Measurements from ENCODE around the gene VTI1A. TPM values are rescaled to one million over a fixed set of nuclear protein-coding genes. Genes with fewer than 3 reads are reported as not detected.

VTI1A gene
- total and polyA plus RNA-seq, 2 of the 8 experiments (the other 6 are each of a cell fraction or from before 2014, with no cell fraction given) = 6.0 to 20.0 TPM

DNA sequence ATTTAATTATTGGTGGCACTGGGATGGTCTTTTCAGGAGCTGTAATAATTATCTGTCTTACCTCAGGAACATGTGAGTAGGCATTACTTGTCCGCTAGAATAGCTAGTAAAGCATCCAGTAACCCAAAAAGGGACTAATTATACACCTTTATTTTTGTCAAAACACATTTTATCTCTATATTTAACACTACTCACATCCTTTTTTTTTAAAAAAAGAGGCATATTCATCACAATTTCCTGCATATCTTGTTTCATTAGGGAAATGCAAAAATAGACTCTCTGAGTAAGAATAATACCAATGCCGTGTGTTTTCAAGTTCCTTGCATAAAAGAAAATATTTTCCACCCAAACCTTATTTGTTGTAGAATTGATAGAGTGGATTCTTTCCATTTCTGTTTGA lies 99.5 kb downstream of the VTI1A start:
- Histone ChIP-seq H3K79me2 (ENCODE audit: control insufficient read depth in 1 of 2, insufficient read depth in 2 of 2, low read length in 2 of 2) (no peaks in the 10 kb centered on the region), H2AK5ac (ENCODE audit: low read depth, low read length) (no peak overlapping the region), H4K5ac (ENCODE audit: insufficient read length, low read depth, low read length) (no peak overlapping the region), H4K8ac (ENCODE audit: extremely low read depth, insufficient read depth, low read length) (no peak overlapping the region), H2BK12ac (ENCODE audit: low read depth, low read length) (no peak overlapping the region), H2BK20ac (ENCODE audit: low read length) (no peak overlapping the region), H3K56ac (replicated peaks; ENCODE audit: insufficient read length, low read depth, low read length) (no peak overlapping the region), H3K27ac (ENCODE audit: low read depth, low read length) (no peak overlapping the region), H3K9me3 (ENCODE audit: insufficient read depth in 2 of 2, low read depth in 1 of 2, low read length in 1 of 2) (no peaks in the 10 kb centered on the region), H3K23ac (ENCODE audit: insufficient read length) (no peak overlapping the region), H3K18ac (ENCODE audit: extremely low read depth, low read length) (no peak overlapping the region), H3K4me3 (ENCODE audit: extremely low read depth in 1 of 4, insufficient read depth in 2 of 4, low read depth in 3 of 4, low read length in 4 of 4) (no peak overlapping the region), H3K79me1 (ENCODE audit: low read depth, low read length) (no peaks in the 10 kb centered on the region), H3K23me2 (ENCODE audit: low read depth, low read length) (no peaks in the 10 kb centered on the region), H3K36me3 (ENCODE audit: control insufficient read depth in 2 of 4, insufficient read depth in 4 of 4, low read length in 3 of 4) (no peaks in the 10 kb centered on the region), H3K14ac (ENCODE audit: insufficient read length) (no peak overlapping the region), H2BK15ac (ENCODE audit: low read length) (no peak overlapping the region), H3K4ac (replicated peaks; ENCODE audit: insufficient read length, low read depth, low read length) (no peak overlapping the region), H2BK5ac (ENCODE audit: low read depth, low read length) (no peak overlapping the region), H4K20me1 (replicated peaks in 1 of 2; ENCODE audit: control insufficient read depth in 1 of 2, insufficient read depth in 2 of 2, low read length in 2 of 2) (no peaks in the 10 kb centered on the region), H2AFZ (ENCODE audit: low read length) (no peak overlapping the region), H4K91ac (replicated peaks; ENCODE audit: insufficient read length, low read length) (no peak overlapping the region), H2BK120ac (replicated peaks; ENCODE audit: low read depth, low read length) (no peak overlapping the region), H3K4me2 (ENCODE audit: insufficient read depth in 1 of 2, low read depth in 2 of 2, low read length in 2 of 2) (no peak overlapping the region), H3K4me1 (replicated peaks in 1 of 4; ENCODE audit: control insufficient read depth in 3 of 4, insufficient read depth in 4 of 4, low read length in 3 of 4) (no peaks in the 10 kb centered on the region), H3K9ac (replicated peaks in 1 of 4; ENCODE audit: extremely low read depth in 1 of 4, low read depth in 3 of 4, low read length in 3 of 4) (no peak overlapping the region), H3K27me3 (replicated peaks in 1 of 4; ENCODE audit: control insufficient read depth in 3 of 4, extremely low read depth in 1 of 4, insufficient read depth in 3 of 4, low read length in 3 of 4) (no peaks in the 10 kb centered on the region)
- no peak for DNase-seq (ENCODE audit: low read depth in 1 of 2, low spot score in 2 of 2)
- FAIRE-seq = no peak
- POLR2A ChIA-PET (ENCODE audit: partially characterized antibody) = no interaction called here
- 92% methylated on average over 2 of the region's 2 CpGs; no CpG with 5 or more reads in 1 of the 2 experiments for WGBS, 2 experiments (ENCODE audit: extremely low coverage in 1 of 2, insufficient coverage in 1 of 2, insufficient read length in 1 of 2, insufficient replicate concordance in 2 of 2, low coverage in 1 of 2, low lambda C conversion rate in 2 of 2, missing lambda C conversion rate in 1 of 2)
- CTCF ChIA-PET (ENCODE audit: partially characterized antibody) = no interaction called here
- TF ChIP-seq EZH2 (IDR thresholded peaks at IDR 0.05; ENCODE audit: low read depth, low read length, severe bottlenecking) (no peak), RXRA (IDR thresholded peaks at IDR 0.05; ENCODE audit: insufficient read depth, low read depth, low read length) (no peak), EP300 (IDR thresholded peaks at IDR 0.05; ENCODE audit: borderline replicate concordance in 1 of 2, low read depth in 2 of 2, low read length in 2 of 2) (no peak), MAFK (IDR thresholded peaks at IDR 0.05; ENCODE audit: low read depth, low read length) (no peak), JUND (IDR thresholded peaks at IDR 0.05; ENCODE audit: low read length) (no peak), SIX5 (IDR thresholded peaks at IDR 0.05; ENCODE audit: low read depth, low read length) (no peak), CEBPB (IDR thresholded peaks at IDR 0.05; ENCODE audit: low read depth, low read length) (no peak), SUZ12 (IDR thresholded peaks at IDR 0.05; ENCODE audit: low read length) (no peak), HDAC2 (IDR thresholded peaks at IDR 0.05; ENCODE audit: borderline replicate concordance in 1 of 2, low read depth in 2 of 2, low read length in 2 of 2) (no peak), CHD2 (IDR thresholded peaks at IDR 0.05; ENCODE audit: low read length) (no peak), SAP30 (IDR thresholded peaks at IDR 0.05; ENCODE audit: insufficient read depth, insufficient replicate concordance, low read length) (no peak), CTBP2 (IDR thresholded peaks at IDR 0.05; ENCODE audit: borderline replicate concordance, insufficient read depth, insufficient read length, low read length) (no peak), KDM5A (IDR thresholded peaks at IDR 0.05; ENCODE audit: low read length) (no peak), POLR2AphosphoS5 (IDR thresholded peaks at IDR 0.05; ENCODE audit: low read depth, low read length) (no peak)
- TF ChIP-seq, protein P1, sequence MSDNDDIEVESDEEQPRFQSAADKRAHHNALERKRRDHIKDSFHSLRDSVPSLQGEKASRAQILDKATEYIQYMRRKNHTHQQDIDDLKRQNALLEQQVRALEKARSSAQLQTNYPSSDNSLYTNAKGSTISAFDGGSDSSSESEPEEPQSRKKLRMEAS (IDR thresholded peaks at IDR 0.05) = no peak
